C4-2B (cell line): ENCODE data around the gene OVCH1.

Experiments used
- CTCF ChIP-seq: fragments of 450-650 bp; conservative IDR thresholded peaks from 2 replicates; pipeline ENCODE4 v1.5.1; 2017; ENCODE audit warnings: mild to moderate bottlenecking
- ZFX ChIP-seq: fragments of 450-650 bp; IDR thresholded peaks from 2 replicates; pipeline ENCODE4 v1.6.1; 2017

- TF ChIP-seq CTCF (no peak), ZFX (no peak)
Measured at GRCh38 chr12:29509503-29509902, 12.0 kb upstream of the OVCH1 start.
